ENCODE results near the gene ATAD3B. TPM values are rescaled to one million over a fixed set of nuclear protein-coding genes. Genes with fewer than 3 reads are reported as not detected.
"Not testable (repeated sequence)": the region's sequence is repeated elsewhere in the genome, so short reads cannot be mapped to it uniquely, and the experiment has no call there.

The ATAD3B gene
- total RNA-seq, 1 experiment from 2014 or later: 62.9 TPM

DNA sequence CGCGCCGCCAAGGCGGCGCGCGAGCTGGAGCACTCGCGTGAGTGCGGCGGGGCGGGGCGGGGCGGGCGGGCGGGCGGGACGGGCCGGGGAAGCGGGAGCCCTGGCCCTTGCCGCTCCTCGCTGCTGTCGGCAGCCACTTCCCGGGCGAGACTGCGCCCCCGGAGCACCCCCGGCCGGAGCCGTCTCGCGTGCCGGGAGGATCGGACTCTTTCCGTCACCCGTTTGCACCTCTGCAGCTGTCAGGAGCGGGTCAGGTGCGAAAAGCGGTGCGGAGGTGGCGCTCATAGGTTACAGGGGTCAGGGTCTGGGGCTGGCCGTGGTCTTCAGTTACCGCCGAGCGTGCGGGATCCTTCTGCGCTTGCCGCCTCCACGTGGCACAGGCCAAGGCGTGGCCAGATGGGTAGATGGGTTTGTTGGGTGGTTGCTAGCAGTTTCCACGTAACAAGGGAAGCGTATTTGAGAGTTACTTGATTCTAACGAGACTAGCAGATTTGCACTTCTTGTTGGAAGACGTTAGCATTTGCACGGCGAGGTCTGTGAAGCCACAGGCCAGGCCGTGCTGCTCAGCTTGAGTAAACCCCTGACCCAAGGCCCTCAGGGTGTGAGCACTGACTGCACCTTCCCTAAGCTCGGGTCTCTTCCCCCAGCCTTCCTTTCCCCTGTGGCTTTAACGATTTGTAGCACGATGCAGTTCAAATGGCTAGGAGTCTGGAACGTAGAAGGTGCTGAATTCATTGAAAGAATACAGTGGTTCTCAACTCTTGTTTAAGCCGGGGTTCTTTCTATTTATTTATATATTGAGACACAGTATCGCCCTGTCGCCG is 700 bp downstream of the ATAD3B start:
- intact Hi-C loops (cut with micrococcal nuclease); H4K20me1 ChIP-seq (ENCODE audit: insufficient read depth); RAD21 ChIA-PET (ENCODE audit: low non-redundant PET in 1 of 2, low total read pairs in 2 of 2, uncharacterized antibody in 2 of 2, unreplicated experiment in 2 of 2); POLR2A ChIA-PET; H3K27me3 ChIP-seq (ENCODE audit: insufficient read depth, low read length); H2AFZ ChIP-seq (ENCODE audit: low read depth, low read length, poor library complexity, severe bottlenecking); H3K9me2 ChIP-seq (ENCODE audit: insufficient read depth); DNase-seq (ENCODE audit: low read depth, low spot score); H3K9me3 ChIP-seq (ENCODE audit: control insufficient read depth in 1 of 2, insufficient read depth in 1 of 2, low read depth in 1 of 2, low read length in 2 of 2); CTCF ChIA-PET: not testable (repeated sequence)
- peak; percentile 31 for ATAC-seq
- Histone ChIP-seq H3K79me2 (ENCODE audit: insufficient read depth, low read length) (peaks cover 61% of the 10 kb centered on the region), H3K4me1 (ENCODE audit: control insufficient read depth in 1 of 2, insufficient read depth in 2 of 2, low read length in 2 of 2) (peaks cover 12 to 20% of the 10 kb centered on the region in 2 experiments; a peak in 3 of 4 replicates), H3K4me3 (replicated peaks in 1 of 2; ENCODE audit: low read depth in 1 of 2, low read length in 2 of 2) (peak overlapping the region; percentile 75 to 92), H3K4me2 (ENCODE audit: low read length) (peak overlapping the region; percentile 86), H3K36me3 (ENCODE audit: control insufficient read depth in 1 of 2, insufficient read depth in 2 of 2, low read length in 2 of 2) (peaks cover 0 to 14% of the 10 kb centered on the region in 2 experiments; a peak in 2 of 4 replicates), H3K9ac (ENCODE audit: low read length) (peak overlapping the region; percentile 81), H3K27ac (ENCODE audit: low read depth, low read length) (peak overlapping the region; percentile 69)
- BruUV-seq (replicated peaks): TSS peak; percentile 64
- peak; percentile 29; the same call in 1 of the 2 replicates for TF ChIP-seq ZFX (IDR thresholded peaks at IDR 0.05)

DNA sequence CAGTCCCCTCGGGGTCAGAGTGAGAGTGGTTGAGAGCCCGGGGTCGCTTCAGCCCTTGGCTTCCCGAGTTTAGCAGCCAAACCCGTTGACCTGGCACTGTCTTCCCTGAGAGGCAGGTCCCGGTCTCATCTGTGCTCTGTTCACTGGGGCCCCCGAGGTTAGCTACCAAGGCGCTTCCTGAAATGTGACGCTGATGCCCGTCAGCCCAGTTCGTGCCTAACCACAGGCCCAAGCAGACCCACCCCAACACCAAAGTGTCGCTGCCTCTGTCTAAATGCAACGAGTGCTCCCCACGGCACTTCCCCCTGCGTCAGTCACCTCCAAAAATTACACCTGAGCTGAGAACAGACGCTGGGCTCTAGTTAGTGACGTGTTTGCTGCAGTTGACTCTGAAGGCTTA is 4.4 kb downstream of the ATAD3B start:
- BruUV-seq (replicated peaks); H3K9ac ChIP-seq (ENCODE audit: low read length); H4K20me1 ChIP-seq (ENCODE audit: insufficient read depth); ATAC-seq; H3K4me3 ChIP-seq (replicated peaks in 1 of 2; ENCODE audit: low read depth in 1 of 2, low read length in 2 of 2); H2AFZ ChIP-seq (ENCODE audit: low read depth, low read length, poor library complexity, severe bottlenecking); RAD21 ChIA-PET (ENCODE audit: low non-redundant PET in 1 of 2, low total read pairs in 2 of 2, uncharacterized antibody in 2 of 2, unreplicated experiment in 2 of 2); DNase-seq (ENCODE audit: low read depth, low spot score); H3K4me2 ChIP-seq (ENCODE audit: low read length); H3K27me3 ChIP-seq (ENCODE audit: insufficient read depth, low read length); H3K9me2 ChIP-seq (ENCODE audit: insufficient read depth); H3K27ac ChIP-seq (ENCODE audit: low read depth, low read length); POLR2A ChIA-PET; intact Hi-C loops (cut with micrococcal nuclease); H3K9me3 ChIP-seq (ENCODE audit: control insufficient read depth in 1 of 2, insufficient read depth in 1 of 2, low read depth in 1 of 2, low read length in 2 of 2); CTCF ChIA-PET: not testable (repeated sequence)
- H3K4me1 ChIP-seq (ENCODE audit: control insufficient read depth in 1 of 2, insufficient read depth in 2 of 2, low read length in 2 of 2): peaks cover 6 to 13% of the 10 kb centered on the region in 2 experiments; a peak in 3 of 4 replicates
- peaks cover 80% of the 10 kb centered on the region for H3K79me2 ChIP-seq (ENCODE audit: insufficient read depth, low read length)
- peaks cover 19 to 31% of the 10 kb centered on the region in 2 experiments; a peak in 3 of 4 replicates for H3K36me3 ChIP-seq (ENCODE audit: control insufficient read depth in 1 of 2, insufficient read depth in 2 of 2, low read length in 2 of 2)
